GM18526 (cell line): ENCODE results near the gene TULP4.

Experiments used
- POLR2A ChIP-seq: IDR thresholded peaks from 3 replicates; pipeline ENCODE4 v1.6.1; 2011; ENCODE audit not compliant: insufficient read length; ENCODE audit errors: extremely low read depth

TULP4 gene

GRCh38 chr6:158539881-158540280 is 227.6 kb downstream of the TULP4 start:
- TF ChIP-seq POLR2A, result no peak

DNA sequence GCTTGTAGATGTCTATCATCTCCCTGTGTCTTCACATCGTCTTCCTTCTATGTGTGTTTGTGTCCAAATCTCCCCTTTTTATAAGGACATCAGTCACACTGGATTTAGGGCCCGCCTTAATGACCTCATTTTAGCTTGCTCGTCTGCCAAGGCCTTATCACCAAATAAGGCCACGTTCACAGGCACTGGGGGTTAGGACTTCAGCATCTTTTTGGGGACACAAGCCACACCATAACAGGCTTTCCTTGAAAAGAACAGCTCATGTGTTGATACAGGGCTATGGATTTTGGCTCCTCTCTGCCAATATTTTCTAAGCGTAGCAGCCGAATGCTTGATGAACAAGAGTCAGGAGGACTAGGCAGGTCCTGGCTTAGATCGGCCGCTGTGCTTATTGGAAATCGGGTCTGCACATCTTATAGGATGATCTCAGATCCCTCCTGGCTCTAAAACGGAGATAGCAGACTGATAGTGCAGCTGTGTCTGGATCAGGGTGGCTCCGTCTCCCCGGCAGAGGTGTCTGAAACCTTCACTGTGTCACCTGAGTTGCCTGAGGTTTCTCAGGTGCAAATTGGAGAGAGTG is 231.4 kb downstream of the TULP4 start:
- no peak for TF ChIP-seq POLR2A

DNA sequence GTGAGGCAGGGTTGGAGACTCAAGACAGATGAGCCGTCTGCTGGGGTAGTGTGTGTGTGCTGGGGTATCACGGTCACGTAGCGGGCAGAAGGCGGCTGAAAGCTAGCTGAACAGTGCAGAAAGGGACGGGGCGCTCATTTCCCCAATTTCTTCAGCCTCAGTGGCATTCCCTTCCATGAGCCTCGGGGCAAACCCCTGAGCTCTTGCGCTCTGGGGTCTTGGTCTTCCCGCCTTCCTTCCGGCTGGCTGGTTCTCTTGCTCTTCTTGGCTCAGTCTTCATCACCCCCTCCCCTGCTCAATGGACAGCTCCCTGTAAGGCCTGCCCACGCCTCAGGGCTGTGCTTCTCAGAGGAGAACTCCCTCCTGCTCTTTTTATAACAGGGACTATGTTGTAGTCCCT is 232.2 kb downstream of the TULP4 start:
- TF ChIP-seq POLR2A, result no peak

DNA sequence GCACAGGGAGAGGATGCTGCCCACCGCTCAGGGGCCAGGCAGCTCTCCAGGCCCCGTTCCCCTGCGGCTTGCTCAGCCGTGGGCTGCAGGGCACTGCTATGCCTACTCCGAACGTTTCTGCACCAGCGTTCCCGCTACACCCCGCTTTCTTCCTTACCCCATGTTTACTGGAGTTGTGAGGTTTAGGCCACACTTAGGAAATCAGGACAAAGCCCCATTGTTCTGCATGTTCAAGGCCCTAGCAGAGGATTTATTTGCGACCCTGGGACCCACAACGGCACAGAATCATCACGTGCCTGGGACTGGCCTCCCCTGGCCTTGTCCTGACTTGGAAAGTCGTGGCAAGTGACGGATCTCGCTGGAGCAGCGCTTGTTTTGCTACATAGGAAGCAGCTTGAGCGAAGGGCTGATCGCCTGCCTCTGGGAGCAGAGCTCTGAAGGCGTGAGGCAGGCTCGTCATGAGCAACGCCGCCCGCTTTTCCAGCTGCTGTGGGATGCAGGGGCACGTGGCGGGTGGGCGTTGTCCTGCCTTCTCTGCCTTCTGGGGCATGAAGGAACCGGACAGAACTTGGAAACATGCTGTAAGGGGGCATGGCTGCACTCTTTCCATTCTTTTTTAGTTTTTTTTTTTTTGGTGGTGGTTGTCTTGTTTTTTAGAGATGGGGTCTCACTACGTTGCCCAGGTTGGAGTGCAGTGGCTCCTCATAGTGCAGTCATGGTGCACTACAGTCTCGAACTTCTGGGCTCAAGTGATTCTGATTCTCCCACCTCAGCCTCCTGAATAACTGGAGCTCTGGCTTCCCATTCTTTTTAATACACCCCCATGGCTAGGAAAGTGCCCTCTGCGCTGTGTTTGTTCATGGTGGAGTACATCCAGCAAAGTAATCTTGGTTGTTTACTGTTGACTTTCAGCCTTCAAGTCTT is 233.0 kb downstream of the TULP4 start:
- TF ChIP-seq POLR2A, result no peak

DNA sequence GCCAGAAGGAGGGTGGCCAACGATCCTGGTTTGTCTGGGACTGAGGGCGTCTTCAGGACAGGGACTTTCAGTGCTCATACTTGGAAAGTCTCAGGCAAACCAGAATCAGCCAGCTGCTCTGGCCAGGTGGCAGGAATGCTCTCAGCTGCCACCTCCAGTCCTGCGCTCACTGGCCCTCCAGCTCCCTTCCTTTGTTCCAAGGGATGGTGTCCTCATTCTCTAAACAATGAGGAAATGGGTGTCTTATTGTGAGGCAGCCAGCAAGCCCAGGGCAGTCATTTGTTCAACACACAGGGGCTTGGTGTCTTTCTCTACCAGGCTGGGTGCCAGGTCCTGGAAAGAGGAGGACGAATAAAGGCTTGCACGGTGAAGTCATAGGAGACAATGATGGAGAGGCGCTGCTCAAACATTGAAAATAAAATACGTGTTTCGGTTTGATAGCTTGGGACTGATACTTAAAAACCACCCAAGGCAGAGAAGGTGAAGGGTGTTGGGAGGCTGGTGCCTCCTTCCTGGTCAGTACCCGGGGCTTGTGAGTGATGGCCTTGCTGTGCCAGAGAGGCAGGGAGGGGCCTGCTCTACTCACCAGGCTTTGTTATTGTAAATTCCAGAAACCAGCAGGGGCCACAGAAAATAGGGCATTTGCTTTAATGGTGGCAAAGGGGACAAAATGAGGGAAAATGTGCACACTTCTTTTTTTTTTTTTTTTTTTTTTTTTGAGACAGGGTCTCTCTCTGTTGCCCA is 236.3 kb downstream of the TULP4 start:
- TF ChIP-seq POLR2A, result no peak

GRCh38 chr6:158552055-158552795 is 240.0 kb downstream of the TULP4 start:
- TF ChIP-seq POLR2A, result no peak

DNA sequence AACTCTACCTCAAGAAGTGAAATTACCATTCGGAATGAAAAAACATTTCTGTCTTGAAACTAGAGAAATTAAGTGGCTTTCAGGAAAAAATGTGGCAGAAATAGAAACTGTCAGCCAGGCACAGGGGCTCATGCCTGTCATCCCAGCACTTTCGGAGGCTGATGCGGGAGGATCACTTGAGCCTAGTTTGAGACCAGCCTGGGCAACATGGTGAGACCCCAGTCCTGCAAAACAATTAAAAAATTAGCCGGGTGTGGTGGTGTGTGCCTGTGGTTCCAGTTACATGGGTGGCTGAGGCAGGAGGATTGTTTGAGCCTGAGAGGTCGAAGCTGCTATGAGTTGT is 240.5 kb downstream of the TULP4 start:
- TF ChIP-seq POLR2A, result no peak

- TF ChIP-seq POLR2A, result no peak
Measured at GRCh38 chr6:158554611-158555361, 242.5 kb downstream of the TULP4 start.

GRCh38 chr6:158556113-158556512 is 243.8 kb downstream of the TULP4 start:
- no peak for TF ChIP-seq POLR2A

GRCh38 chr6:158557927-158558326 is 245.7 kb downstream of the TULP4 start:
- TF ChIP-seq POLR2A, result no peak

GRCh38 chr6:158558415-158559306 is 246.4 kb downstream of the TULP4 start:
- no peak for TF ChIP-seq POLR2A

DNA sequence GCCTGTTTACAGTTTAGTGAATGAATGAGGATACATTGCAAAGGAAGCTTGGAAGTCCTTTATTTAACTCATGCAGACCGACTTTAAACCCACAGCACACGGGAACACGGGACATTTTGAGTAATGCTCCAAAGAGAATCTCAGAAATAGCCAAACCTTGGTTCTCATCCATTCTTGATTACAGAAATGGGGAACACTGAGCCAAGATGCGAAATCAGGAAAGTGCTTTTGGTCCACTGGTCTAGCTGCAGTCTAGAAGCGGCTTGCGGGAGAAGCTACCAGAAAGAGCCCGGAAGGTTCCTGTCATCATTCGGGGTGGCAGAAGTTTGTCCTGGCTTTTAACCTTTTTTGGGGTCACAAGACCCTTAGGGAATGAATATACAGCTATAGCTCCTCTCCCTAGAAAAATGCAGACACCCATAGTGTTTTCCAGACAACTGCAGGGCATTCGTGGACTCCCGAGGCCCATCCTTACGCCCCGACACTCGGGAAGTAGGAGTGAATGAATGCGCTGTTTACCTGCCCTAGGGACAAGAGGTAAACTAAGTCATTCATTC is 247.2 kb downstream of the TULP4 start:
- no peak for TF ChIP-seq POLR2A
